DMS153 treated with DMSO at 0.1 percent for 48 hours (cell line): ENCODE results near the gene ZCCHC10.
"Not testable (repeated sequence)": the region's sequence is repeated elsewhere in the genome, so short reads cannot be mapped to it uniquely, and the experiment has no call there.

Experiments
- DNase-seq: peaks from one replicate; lab custom pipeline; 2025; ENCODE audit not compliant: unreplicated experiment; lab: John Stamatoyannopoulos, UW

Gene ZCCHC10

DNA sequence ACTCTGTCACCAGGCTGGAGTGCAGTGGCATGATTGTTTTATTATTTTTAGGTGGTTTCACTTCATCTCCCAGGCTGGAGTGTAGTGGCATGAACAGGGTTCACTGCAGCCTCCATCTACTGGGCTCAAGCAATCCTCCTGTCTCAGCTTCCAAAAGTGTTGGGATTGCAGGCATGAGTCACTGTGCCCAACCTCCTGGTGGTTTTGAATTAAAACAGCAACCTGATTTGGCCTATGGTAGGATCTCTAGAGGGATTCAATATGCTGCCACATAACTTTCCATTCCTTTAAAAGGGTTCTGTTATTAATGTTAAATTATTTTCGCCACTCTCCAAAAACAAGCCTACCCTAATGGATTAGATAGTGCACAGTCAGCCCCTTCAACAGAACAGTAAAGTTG lies 15.6 kb upstream of the ZCCHC10 start:
- no peak for DNase-seq

DNA sequence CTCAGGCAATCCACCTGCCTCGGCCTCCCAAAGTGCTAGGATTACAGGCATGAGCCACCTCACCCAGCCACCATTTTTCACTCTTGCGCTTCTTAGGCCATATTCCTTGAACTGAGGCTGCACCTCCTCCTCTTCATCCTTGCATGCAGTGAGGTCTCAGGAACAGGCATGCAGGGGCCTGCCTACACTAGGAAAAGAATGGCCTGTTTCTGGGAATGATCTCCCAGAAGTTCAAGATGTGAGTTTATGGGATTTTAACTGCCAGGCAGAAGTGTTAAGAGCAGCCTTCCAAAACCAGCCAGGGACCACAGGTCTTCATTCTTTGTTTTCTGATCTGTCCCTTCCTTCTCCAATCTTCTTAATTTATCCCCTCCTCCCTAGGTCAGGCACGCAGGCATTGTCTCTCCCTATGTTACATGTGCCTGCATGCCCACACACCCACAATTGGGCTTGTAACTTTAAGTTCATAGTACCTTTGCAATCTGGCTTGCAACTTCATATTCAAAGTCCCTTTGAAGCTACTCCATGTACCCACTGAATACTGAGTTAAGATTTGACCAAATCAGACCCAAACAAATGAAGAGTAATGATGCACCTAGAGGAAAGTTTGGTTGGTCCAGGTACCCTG lies 14.9 kb upstream of the ZCCHC10 start:
- DNase-seq = no peak

GRCh38 chr5:133036677-133037076 lies 10.3 kb upstream of the ZCCHC10 start:
- DNase-seq = not testable (repeated sequence)

- no peak for DNase-seq
Measured at GRCh38 chr5:133035224-133035623, 8.9 kb upstream of the ZCCHC10 start.

DNA sequence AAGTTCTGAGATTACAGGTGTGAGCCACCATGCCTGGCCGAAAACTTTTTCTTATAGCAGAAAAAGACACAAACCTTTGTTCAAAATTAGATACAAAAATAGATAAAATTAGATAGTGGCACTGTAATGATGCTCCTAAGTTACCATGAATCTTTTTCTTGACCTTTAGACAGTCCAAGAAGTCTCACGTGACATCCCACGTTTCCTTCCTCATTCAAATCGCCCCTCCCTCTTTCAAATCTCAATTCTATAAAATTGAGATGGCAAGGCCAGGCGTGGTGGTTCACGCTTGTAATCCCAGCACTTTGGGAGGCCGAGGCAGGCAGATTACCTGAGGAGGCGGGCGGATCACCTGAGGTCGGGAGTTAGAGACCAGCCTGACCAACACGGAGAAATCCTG lies 7.7 kb upstream of the ZCCHC10 start:
- no peak for DNase-seq

- DNase-seq = no peak
Measured at GRCh38 chr5:133032852-133033742, 6.7 kb upstream of the ZCCHC10 start.

- DNase-seq = no peak
Measured at GRCh38 chr5:133030343-133031005, 4.1 kb upstream of the ZCCHC10 start.

- DNase-seq = no peak
Measured at GRCh38 chr5:133029416-133029815, 3.1 kb upstream of the ZCCHC10 start.

- no peak for DNase-seq
Measured at GRCh38 chr5:133026664-133027153, 360 bp upstream of the ZCCHC10 start.

- DNase-seq = not testable (repeated sequence)
Measured at GRCh38 chr5:133019471-133019870, 6.9 kb downstream of the ZCCHC10 start.

DNA sequence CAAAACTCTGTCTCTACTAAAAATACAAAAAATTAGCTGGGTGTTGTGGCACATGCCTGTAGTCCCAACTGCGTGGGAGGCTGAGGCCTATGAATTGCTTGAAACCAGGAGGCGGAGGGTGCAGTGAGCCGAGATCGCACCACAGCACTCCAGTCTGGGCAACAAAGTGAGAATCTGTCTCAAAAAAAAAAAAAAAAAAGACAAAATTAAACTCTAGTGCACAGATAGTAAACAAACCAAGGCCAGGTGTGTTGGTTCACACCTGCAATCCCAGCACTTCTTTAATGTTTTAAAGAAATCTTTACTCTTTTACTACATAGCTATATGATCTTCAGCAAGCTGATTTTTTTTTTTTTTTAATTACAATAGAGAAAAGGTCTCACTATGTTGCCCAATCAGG lies 8.4 kb downstream of the ZCCHC10 start:
- DNase-seq = no peak

DNA sequence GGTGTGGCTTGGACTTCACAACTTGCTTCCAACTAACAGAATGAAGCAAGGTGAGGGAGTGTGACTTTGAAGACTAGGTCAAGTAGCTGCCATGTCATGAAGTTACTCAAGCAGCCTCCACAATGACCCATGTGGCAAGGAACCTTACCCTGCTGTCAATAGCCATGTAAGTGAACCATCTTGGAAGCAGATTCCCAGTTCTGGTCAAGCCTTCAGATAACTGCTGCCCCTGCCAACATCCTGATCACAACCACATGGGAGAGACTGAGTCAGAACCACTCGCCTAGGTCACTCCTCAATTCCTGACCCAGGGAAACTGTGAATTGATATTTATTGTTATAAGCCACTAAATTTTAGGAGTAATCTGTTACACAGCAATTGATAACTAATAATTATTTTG lies 10.9 kb downstream of the ZCCHC10 start:
- DNase-seq = no peak

DNA sequence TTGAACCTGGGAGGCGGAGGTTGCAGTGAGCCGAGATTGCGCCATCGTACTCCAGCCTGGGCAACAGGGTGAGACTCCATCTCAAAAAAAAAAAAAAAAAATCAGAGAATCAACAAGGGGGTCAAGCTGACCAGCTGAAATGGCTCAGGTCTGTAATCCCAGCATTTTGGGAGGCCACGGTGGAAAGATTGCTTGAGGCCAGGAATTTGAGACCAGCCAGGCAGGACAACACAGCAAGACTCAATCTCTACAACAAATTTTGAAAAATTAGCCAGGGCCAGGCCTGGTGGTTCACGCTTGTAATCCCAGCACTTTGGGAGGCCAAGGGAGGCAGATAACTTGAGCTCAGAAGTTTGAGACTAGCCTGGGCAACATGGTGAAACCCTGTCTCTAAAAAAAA lies 17.9 kb downstream of the ZCCHC10 start:
- DNase-seq = not testable (repeated sequence)

DNA sequence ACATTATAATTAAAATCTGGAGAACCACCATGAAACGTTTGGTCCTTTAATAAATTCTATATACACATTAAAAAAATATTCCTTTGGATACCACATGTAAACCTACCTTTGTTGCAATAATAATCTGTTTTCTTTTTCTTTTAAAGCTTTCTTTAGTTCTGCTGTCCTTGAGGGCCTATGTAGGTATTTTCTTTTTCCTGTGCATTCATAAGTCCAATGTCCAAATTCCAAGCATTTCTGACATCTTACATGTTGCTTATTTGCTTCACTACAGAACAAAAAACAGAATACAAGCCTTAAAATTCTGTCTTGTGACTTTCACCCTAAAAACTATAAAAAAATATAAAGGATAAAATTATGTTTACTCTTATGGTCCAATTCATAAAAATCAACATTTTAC lies 19.7 kb downstream of the ZCCHC10 start:
- DNase-seq = no peak

DNA sequence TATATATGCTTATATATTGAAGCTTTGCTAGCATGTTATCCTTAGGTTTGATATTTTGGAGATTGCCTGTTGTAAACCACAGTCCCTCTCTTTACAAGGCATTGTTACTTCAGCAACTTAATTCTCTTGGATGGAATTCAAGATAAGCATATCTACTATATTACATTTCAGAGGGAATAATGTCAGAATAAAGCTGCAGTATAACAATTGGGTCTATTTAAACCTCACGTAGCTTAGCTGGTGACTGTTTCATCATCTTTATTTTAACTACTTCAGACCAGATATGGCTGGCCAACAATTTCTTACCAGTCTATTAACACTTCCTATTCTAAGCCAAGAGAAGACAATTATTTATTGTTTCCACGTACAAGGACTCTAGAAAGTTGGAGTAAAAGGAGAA lies 27.1 kb downstream of the ZCCHC10 start:
- no peak for DNase-seq

- no peak for DNase-seq
Measured at GRCh38 chr5:132998556-132998955, 27.8 kb downstream of the ZCCHC10 start.

GRCh38 chr5:132996307-132996706 lies 30.0 kb downstream of the ZCCHC10 start:
- DNase-seq = no peak

GRCh38 chr5:132987531-132988408 lies 38.6 kb downstream of the ZCCHC10 start:
- no peak for DNase-seq

DNA sequence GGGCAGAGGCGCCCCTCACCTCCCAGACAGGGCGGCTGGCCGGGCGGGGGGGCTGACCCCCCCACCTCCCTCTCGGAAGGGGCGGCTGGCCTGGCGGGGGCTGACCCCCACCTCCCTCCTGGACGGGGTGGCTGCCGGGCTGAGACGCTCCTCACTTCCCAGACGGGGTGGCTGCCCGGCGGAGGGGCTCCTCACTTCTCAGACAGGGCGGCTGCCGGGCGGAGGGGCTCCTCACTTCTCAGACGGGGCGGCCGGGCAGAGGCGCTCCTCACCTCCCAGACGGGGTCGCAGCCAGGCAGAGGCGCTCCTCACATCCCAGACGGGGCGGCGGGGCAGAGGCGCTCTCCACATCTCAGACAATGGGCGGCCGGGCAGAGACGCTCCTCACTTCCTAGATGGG lies 43.4 kb downstream of the ZCCHC10 start:
- DNase-seq = not testable (repeated sequence)

DNA sequence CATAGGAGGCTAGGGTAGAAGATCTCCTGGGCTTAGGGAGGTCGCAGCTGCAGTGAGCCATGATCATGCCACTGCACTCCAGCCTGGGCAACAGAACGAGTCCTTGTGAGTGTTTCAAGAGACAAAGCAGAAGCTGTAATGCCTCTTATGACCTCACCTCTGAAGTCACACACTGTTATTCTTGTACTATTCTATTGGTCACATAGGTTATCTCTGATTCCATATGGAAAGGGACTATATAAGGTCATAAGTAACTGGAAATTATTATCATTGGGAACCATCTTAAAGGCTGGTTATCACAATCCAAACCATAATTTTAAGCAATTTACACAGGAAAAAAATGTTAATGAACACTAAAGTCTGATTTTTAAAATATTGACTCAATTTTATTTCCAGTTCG lies 45.1 kb downstream of the ZCCHC10 start:
- no peak for DNase-seq

DNA sequence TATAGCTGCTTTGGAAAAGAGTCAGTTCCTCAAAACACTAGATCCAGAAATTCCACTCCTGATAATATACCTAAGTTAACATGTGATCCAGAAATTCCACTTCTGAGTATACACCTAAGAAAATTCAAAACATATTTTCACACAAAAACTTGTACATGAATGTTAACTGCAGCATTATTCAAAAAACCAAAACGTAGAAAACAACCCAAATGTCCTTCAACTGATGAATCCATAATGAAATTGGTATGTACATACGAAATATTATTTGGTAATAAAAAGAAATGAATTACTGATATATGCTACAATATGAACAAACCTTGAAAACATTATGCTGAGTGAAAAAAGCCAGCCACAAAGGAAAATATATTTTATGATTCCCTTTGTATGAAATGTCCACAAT lies 46.4 kb downstream of the ZCCHC10 start:
- no peak for DNase-seq
